Thoracic aorta (tissue), 2 donors: ENCODE results near the gene RAB13. TPM values are rescaled to one million over a fixed set of nuclear protein-coding genes. Genes with fewer than 3 reads are reported as not detected.
"Not testable (repeated sequence)": the region's sequence is repeated elsewhere in the genome, so short reads cannot be mapped to it uniquely, and the experiment has no call there.

Source experiments
- ATAC-seq: fragments of 150-250 bp; one replicate; pipeline ENCODE4 v1.8.0; 2017; ENCODE audit warnings: low read depth; ENCODE audit not compliant: insufficient number of reproducible peaks, low FRiP score
- DNase-seq: peaks from one replicate; pipeline ENCODE4 v3.0.0-alpha.2; 2020; ENCODE audit warnings: low spot score
- H3K27ac ChIP-seq, 2 donors: fragments of 200-600 bp; sonication (generic); 1 replicate in 1 of 2; 2 replicates in 1 of 2; pipeline ENCODE4 v1.5.1; 2016; ENCODE audit warnings: mild to moderate bottlenecking in 2 of 2, moderate library complexity in 2 of 2
- H3K27me3 ChIP-seq: fragments of 200-600 bp; sonication (generic); replicated peaks from 2 replicates; pipeline ENCODE4 v1.6.0; 2016; ENCODE audit warnings: mild to moderate bottlenecking; ENCODE audit not compliant: insufficient read depth
- H3K36me3 ChIP-seq: fragments of 200-600 bp; sonication (generic); one replicate; pipeline ENCODE4 v1.5.1; 2016
- H3K4me1 ChIP-seq, 2 donors: fragments of 200-600 bp; sonication (generic); 1 replicate in 1 of 2; 2 replicates in 1 of 2; pipeline versions ENCODE4 v1.5.1 to v1.6.0; 2016; ENCODE audit warnings: low read depth in 2 of 2, mild to moderate bottlenecking in 1 of 2; ENCODE audit not compliant: control insufficient read depth in 1 of 2
- H3K4me3 ChIP-seq: fragments of 200-600 bp; sonication (generic); 2 replicates; pipeline ENCODE4 v1.5.1; 2016; ENCODE audit warnings: mild to moderate bottlenecking
- H3K9me3 ChIP-seq: fragments of 200-600 bp; sonication (generic); 2 replicates; pipeline ENCODE4 v1.5.1; 2016
- total RNA-seq, 2 donors: library from RNA; depleted of rRNA; stranded (reverse); fragments of >200 nt; gene quantifications; one replicate each; pipeline versions ENCODE4 v1.1.0 to v1.2.3, GENCODE V29; 2016
- TF ChIP-seq, protein P1 (sequence below): fragments of 200-600 bp; sonication (generic); IDR thresholded peaks from one replicate; pipeline ENCODE4 v1.5.1; 2019; ENCODE audit warnings: antibody characterized with exemption

The RAB13 gene
- total RNA-seq, result 10 to 100 TPM; 36.0 to 48.3 TPM

- Histone ChIP-seq H3K4me3 (peak within 1 kb of the TSS; percentile 81), H3K4me1 (peaks cover 13 to 19% of the 10 kb centered on the region in 2 donors), H3K9me3 (no peaks in the 10 kb centered on the region), H3K27me3 (no peaks in the 10 kb centered on the region), H3K27ac (peak within 1 kb of the TSS; percentile 92 to 93), H3K36me3 (no peaks in the 10 kb centered on the region)
- ATAC-seq (peak; percentile 64), DNase-seq (peak; percentile 33)
- TF ChIP-seq, protein P1, sequence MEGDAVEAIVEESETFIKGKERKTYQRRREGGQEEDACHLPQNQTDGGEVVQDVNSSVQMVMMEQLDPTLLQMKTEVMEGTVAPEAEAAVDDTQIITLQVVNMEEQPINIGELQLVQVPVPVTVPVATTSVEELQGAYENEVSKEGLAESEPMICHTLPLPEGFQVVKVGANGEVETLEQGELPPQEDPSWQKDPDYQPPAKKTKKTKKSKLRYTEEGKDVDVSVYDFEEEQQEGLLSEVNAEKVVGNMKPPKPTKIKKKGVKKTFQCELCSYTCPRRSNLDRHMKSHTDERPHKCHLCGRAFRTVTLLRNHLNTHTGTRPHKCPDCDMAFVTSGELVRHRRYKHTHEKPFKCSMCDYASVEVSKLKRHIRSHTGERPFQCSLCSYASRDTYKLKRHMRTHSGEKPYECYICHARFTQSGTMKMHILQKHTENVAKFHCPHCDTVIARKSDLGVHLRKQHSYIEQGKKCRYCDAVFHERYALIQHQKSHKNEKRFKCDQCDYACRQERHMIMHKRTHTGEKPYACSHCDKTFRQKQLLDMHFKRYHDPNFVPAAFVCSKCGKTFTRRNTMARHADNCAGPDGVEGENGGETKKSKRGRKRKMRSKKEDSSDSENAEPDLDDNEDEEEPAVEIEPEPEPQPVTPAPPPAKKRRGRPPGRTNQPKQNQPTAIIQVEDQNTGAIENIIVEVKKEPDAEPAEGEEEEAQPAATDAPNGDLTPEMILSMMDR, result no peak
These were observed at the start of gene RAB13 for GRCh38 chr1:153985941-153986761. RAB13 (minus strand) TSS chr1:153986339; CDS start chr1:153986236, 103 bp downstream.

DNA sequence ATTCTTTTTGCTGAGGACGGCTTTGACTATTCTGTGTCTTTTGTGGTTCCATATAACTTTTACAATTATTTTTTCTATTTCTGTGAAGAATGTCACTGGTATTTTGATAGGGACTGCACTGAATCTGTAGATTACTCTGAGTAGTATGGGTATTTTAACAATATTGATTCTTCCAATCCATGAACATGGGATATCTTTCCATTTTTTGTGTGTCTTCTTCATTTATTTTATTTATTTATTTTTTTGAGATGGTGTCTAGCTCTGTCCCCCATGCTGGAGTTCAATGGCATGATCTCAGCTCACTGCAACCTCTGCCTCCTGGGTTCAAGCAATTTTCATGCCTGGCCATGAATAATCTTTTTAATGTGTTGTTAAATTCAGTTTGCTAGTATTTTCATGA, 47.6 kb upstream of the RAB13 start:
- H3K4me1 ChIP-seq, ATAC-seq, H3K9me3 ChIP-seq, H3K27ac ChIP-seq, H3K36me3 ChIP-seq, H3K4me3 ChIP-seq, DNase-seq, H3K27me3 ChIP-seq: not testable (repeated sequence)

GRCh38 chr1:154019940-154020339, 33.8 kb upstream of the RAB13 start:
- TF ChIP-seq, protein P1, result no peak
- Histone ChIP-seq H3K4me1 (no peaks in the 10 kb centered on the region), H3K27ac (no peak overlapping the region), H3K4me3 (no peak overlapping the region), H3K9me3 (no peaks in the 10 kb centered on the region), H3K27me3 (no peaks in the 10 kb centered on the region), H3K36me3 (no peaks in the 10 kb centered on the region)
- DNase-seq (no peak), ATAC-seq (no peak)

DNA sequence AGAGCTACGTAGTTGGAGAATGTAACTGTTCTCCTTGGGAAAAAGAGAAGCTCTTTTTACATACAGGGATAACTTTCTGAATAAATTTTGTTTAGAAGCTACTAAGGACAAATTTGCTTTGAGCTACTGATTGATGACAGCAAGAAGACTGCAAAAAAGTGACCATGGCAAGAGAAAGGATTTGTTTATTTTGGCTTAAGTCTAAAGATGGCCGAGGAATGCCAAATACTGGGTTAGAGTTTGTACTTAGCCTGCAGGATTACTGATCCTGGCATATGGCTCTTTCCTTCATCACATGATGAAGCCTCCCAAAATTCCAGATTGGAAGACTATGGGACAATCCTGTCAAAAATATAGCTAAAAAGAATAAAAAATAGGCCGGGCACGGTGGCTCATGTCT, 33.1 kb upstream of the RAB13 start:
- ATAC-seq, result no peak
- Histone ChIP-seq H3K9me3 (no peaks in the 10 kb centered on the region), H3K4me3 (no peak overlapping the region), H3K36me3 (no peaks in the 10 kb centered on the region), H3K27ac (no peak overlapping the region), H3K4me1 (no peaks in the 10 kb centered on the region), H3K27me3 (no peaks in the 10 kb centered on the region)
- TF ChIP-seq, protein P1, result no peak
- DNase-seq, result no peak

GRCh38 chr1:154014154-154014907, 28.2 kb upstream of the RAB13 start:
- H3K36me3 ChIP-seq, result no peaks in the 10 kb centered on the region
- H3K27me3 ChIP-seq, result no peaks in the 10 kb centered on the region
- H3K9me3 ChIP-seq, result no peaks in the 10 kb centered on the region
- no peaks in the 10 kb centered on the region for H3K4me1 ChIP-seq
- DNase-seq (no peak), ATAC-seq (no peak)
- H3K27ac ChIP-seq, result no peak overlapping the region
- no peak overlapping the region for H3K4me3 ChIP-seq
- TF ChIP-seq, protein P1, result no peak

DNA sequence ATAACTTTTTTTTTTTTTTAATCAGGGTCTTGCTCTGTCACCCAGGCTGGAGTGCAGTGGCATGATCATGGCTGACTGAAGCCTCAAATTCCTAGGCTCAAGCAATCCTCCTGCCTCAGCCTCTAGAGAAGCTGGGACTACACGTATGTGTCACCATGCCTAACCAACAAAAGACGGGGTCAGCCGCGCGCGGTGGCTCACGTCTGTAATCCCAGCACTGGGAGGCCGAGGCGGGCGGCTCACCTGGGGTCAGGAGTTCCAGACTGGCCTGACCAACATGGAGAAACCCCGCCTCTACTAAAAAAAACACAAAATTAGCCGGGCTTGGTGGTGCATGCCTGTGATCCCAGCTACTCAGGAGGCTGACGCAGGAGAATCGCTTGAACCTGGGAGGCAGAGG, 26.4 kb upstream of the RAB13 start:
- not testable (repeated sequence) for DNase-seq, H3K4me1 ChIP-seq, H3K36me3 ChIP-seq, H3K27ac ChIP-seq, H3K4me3 ChIP-seq, H3K9me3 ChIP-seq, ATAC-seq, H3K27me3 ChIP-seq
